ENCODE results near the gene RNF123. TPM values are rescaled to one million over a fixed set of nuclear protein-coding genes. Genes with fewer than 3 reads are reported as not detected.

Gene RNF123
- total RNA-seq, 1 experiment from 2014 or later, result 31.2 TPM

DNA sequence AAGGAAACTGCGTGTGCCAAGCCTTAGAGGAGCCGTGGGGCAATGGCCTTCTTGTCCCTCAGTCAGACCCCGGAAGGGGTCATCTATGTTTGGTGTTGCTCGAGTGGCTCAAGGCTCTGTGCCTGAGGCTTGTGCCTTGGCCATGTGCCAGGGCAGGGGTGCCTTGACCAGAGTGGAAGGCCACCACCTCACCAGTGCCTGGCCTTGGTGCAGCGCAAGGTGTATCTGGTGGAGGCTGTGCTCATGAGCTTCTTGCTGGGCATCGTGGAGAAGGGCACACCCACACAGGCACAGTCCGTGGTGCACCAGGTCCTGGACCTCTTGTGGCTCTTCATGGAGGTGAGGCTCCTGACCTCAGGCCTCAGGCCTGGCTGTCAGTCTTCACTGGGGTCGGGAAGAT lies 10.7 kb downstream of the RNF123 start:
- no peak for DNase-seq
- H3K36me3 ChIP-seq (replicated peaks; ENCODE audit: control insufficient read depth, insufficient read depth, low read length), result peaks cover 7% of the 10 kb centered on the region
- H3K4me3 ChIP-seq (ENCODE audit: insufficient read depth, low read depth, low read length), result no peak overlapping the region
- no peaks in the 10 kb centered on the region for H3K27me3 ChIP-seq (ENCODE audit: control insufficient read depth, insufficient read depth, low read length)

DNA sequence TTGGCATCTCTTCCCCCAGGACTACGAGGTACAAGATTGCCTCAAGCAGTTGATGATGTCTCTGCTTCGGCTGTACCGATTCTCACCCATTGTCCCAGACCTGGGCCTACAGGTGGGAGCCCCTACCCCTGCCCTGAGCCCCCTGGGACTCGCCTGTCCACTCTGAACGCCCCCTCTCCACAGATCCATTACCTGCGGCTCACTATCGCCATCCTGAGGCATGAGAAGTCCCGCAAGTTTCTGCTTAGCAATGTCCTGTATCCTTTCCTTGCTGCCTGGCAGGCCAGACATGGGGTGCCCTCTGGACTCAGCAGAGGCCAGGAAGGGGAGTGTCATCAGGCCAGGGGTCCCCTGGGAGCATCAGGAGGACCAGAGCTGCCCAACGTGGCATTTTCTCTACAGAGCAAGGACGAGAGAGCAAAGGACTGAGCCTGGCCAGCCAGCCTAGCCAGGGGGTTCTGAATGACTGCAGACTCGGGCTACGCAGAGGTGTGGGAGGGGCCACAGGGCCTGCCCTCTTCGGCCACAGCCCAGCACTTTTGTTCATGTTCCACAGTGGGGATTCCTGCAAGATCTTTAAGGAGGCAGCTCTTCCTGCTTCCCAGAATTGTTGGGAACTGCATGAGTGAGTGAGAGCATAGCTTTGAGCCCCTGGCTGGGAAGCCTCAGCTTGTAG lies 11.2 kb downstream of the RNF123 start:
- Histone ChIP-seq H3K27me3 (ENCODE audit: control insufficient read depth, insufficient read depth, low read length) (no peaks in the 10 kb centered on the region), H3K36me3 (replicated peaks; ENCODE audit: control insufficient read depth, insufficient read depth, low read length) (peaks cover 10% of the 10 kb centered on the region), H3K4me3 (ENCODE audit: insufficient read depth, low read depth, low read length) (no peak overlapping the region)
- peak; percentile 83 for DNase-seq

DNA sequence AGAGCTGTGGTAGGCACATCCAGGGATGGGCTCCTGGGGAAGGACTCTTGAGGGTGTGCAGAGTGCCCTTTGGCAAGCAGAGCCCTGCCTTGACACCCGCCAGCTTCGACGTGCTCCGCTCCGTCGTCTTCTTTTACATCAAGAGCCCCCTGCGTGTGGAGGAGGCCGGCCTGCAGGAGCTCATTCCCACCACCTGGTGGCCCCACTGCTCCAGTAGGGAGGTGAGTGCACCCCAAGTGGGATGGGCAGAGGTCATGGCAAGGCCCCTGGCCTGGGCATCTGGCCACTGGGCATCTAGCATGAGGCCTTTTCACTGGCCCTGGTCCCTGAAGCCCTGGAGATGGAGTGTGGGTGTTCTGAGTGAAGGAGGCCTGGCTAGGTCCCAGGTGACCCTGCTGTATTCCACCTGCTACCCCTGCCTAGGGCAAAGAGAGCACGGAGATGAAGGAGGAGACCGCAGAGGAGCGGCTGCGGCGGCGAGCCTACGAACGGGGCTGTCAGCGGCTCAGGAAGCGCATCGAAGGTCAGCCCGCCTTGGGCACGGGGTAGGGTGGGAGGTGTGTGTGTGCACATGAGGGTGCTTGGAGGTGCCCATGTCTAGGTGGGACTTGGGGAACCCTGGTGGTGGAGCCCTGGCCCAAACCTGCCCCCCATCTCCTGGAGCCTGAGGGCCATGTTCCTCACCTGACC lies 12.2 kb downstream of the RNF123 start:
- Histone ChIP-seq H3K27me3 (ENCODE audit: control insufficient read depth, insufficient read depth, low read length) (no peaks in the 10 kb centered on the region), H3K36me3 (replicated peaks; ENCODE audit: control insufficient read depth, insufficient read depth, low read length) (peaks cover 13% of the 10 kb centered on the region), H3K4me3 (ENCODE audit: insufficient read depth, low read depth, low read length) (no peak overlapping the region)
- DNase-seq, result peak; percentile 93

DNA sequence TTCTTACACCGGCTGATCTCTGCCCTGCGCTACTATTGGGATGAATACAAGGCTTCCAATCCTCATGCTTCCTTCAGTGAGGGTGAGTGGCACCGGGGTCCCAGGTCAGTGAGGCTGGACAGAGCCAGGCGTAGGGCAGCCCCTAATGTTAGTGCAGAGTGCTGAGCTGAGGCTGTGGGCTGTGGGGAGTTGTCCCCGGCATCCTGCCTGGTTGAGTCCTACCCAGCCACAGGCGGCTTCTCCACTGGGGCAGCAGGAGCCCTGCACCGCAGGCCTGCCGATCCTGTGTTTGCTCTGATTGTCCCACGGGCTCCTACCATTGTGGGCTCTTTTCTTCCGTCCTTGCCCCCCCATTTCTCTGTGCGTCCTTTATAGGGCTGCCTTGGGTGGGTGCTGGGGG lies 13.3 kb downstream of the RNF123 start:
- H3K36me3 ChIP-seq (replicated peaks; ENCODE audit: control insufficient read depth, insufficient read depth, low read length), result peaks cover 13% of the 10 kb centered on the region
- no peak for DNase-seq
- no peak overlapping the region for H3K4me3 ChIP-seq (ENCODE audit: insufficient read depth, low read depth, low read length)
- no peaks in the 10 kb centered on the region for H3K27me3 ChIP-seq (ENCODE audit: control insufficient read depth, insufficient read depth, low read length)

- H3K36me3 ChIP-seq (replicated peaks; ENCODE audit: control insufficient read depth, insufficient read depth, low read length), result peaks cover 13% of the 10 kb centered on the region
- no peaks in the 10 kb centered on the region for H3K27me3 ChIP-seq (ENCODE audit: control insufficient read depth, insufficient read depth, low read length)
- H3K4me3 ChIP-seq (ENCODE audit: insufficient read depth, low read depth, low read length), result no peak overlapping the region
- DNase-seq, result peak; percentile 97
Measured at GRCh38 chr3:49703443-49703927, 14.1 kb downstream of the RNF123 start.

DNA sequence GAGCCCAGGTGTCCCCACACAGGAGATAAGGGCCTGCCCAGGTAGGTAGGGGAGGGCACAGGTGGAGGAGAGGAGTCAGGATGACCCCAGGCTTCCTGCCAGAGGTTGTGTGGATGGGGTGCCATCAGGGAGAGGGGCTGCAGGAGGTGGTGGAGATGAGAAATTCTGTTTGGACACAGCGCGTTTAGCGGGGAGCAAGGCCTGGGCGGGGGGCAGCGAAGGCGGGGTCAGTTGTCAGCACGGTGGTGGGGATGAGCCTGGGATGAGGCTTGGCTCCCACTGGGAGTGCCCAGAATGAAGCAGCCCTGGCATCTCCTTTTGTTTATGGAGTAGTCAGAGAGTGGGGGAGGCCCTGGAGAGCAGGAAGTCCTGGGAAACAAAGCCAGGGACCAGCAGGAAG lies 14.6 kb downstream of the RNF123 start:
- no peak overlapping the region for H3K4me3 ChIP-seq (ENCODE audit: insufficient read depth, low read depth, low read length)
- H3K36me3 ChIP-seq (replicated peaks; ENCODE audit: control insufficient read depth, insufficient read depth, low read length), result peaks cover 13% of the 10 kb centered on the region
- DNase-seq, result no peak
- H3K27me3 ChIP-seq (ENCODE audit: control insufficient read depth, insufficient read depth, low read length), result no peaks in the 10 kb centered on the region

- Histone ChIP-seq H3K27me3 (ENCODE audit: control insufficient read depth, insufficient read depth, low read length) (no peaks in the 10 kb centered on the region), H3K4me3 (ENCODE audit: insufficient read depth, low read depth, low read length) (no peak overlapping the region), H3K36me3 (replicated peaks; ENCODE audit: control insufficient read depth, insufficient read depth, low read length) (peaks cover 13% of the 10 kb centered on the region)
- no peak for DNase-seq
Measured at GRCh38 chr3:49704629-49705028, 15.3 kb downstream of the RNF123 start.

GRCh38 chr3:49705390-49705960 lies 16.1 kb downstream of the RNF123 start:
- Histone ChIP-seq H3K36me3 (replicated peaks; ENCODE audit: control insufficient read depth, insufficient read depth, low read length) (peaks cover 11% of the 10 kb centered on the region), H3K27me3 (ENCODE audit: control insufficient read depth, insufficient read depth, low read length) (no peaks in the 10 kb centered on the region), H3K4me3 (ENCODE audit: insufficient read depth, low read depth, low read length) (no peak overlapping the region)
- no peak for DNase-seq

DNA sequence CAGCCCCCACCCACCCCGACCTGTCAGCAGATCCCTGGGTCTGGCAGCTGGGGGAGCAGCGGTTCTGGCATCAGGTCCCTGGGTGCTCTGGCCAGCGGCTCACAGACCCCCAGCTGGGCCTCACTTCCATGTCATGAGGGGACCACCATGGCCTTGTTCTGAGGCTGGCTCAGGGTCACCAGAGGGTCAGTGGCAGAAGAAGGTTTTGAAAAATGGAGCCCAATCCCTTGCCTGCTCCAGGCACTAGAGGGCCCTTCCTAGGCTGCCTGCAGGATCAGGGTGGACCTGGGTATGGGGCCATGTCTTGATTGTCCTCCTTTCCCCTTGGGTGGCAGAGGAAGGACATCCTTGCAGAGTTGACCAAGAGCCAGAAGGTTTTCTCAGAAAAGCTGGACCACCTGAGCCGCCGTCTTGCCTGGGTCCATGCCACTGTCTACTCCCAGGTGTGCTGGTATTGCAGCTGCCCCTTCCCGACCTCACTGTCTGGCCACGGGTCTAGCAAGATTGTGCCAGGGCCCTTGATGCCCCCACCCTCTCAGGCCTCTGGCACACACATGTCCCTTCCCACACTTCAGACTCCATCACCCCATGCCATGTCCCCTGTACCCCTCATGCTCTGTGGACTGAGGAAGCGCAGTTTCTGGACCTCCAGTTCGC lies 17.2 kb downstream of the RNF123 start:
- no peaks in the 10 kb centered on the region for H3K27me3 ChIP-seq (ENCODE audit: control insufficient read depth, insufficient read depth, low read length)

GRCh38 chr3:49707113-49707480 lies 17.7 kb downstream of the RNF123 start:
- Histone ChIP-seq H3K27me3 (ENCODE audit: control insufficient read depth, insufficient read depth, low read length) (no peaks in the 10 kb centered on the region), H3K36me3 (replicated peaks; ENCODE audit: control insufficient read depth, insufficient read depth, low read length) (peaks cover 7% of the 10 kb centered on the region), H3K4me3 (ENCODE audit: insufficient read depth, low read depth, low read length) (no peak overlapping the region)
- no peak for DNase-seq

More for the DNA sequence above, 17.2 kb downstream of the RNF123 start:
- H3K36me3 ChIP-seq (replicated peaks; ENCODE audit: control insufficient read depth, insufficient read depth, low read length), result peaks cover 11% of the 10 kb centered on the region
- no peak for DNase-seq
- no peak overlapping the region for H3K4me3 ChIP-seq (ENCODE audit: insufficient read depth, low read depth, low read length)

- H3K4me3 ChIP-seq (ENCODE audit: insufficient read depth, low read depth, low read length), result no peak overlapping the region
- H3K36me3 ChIP-seq (replicated peaks; ENCODE audit: control insufficient read depth, insufficient read depth, low read length), result peaks cover 6% of the 10 kb centered on the region
- DNase-seq, result no peak
- no peaks in the 10 kb centered on the region for H3K27me3 ChIP-seq (ENCODE audit: control insufficient read depth, insufficient read depth, low read length)
Measured at GRCh38 chr3:49709852-49710251, 20.5 kb downstream of the RNF123 start.

GRCh38 chr3:49711489-49711888 lies 22.1 kb downstream of the RNF123 start:
- no peak for DNase-seq
- H3K36me3 ChIP-seq (replicated peaks; ENCODE audit: control insufficient read depth, insufficient read depth, low read length), result no peaks in the 10 kb centered on the region; the same call in 1 of the 2 replicates
- no peaks in the 10 kb centered on the region for H3K27me3 ChIP-seq (ENCODE audit: control insufficient read depth, insufficient read depth, low read length)
- no peak overlapping the region for H3K4me3 ChIP-seq (ENCODE audit: insufficient read depth, low read depth, low read length)

DNA sequence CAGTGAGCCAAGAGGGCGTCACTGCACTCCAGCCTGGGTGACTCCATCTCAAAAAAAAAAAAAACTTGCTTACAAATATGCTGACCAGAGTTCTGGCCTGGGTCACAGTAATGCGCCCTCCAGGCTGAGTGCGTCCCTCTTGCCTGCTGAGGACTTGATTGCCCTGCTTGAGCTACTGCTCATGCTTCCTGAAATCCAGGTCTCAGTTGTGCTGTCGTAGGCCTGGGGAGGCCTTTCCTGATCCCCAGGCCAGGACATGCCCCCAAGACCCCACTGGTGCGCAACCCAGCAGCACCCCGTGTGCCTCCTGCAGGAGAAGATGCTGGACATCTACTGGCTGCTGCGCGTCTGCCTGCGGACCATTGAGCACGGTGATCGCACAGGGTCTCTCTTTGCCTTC lies 22.8 kb downstream of the RNF123 start:
- Histone ChIP-seq H3K4me3 (ENCODE audit: insufficient read depth, low read depth, low read length) (no peak overlapping the region), H3K36me3 (replicated peaks; ENCODE audit: control insufficient read depth, insufficient read depth, low read length) (no peaks in the 10 kb centered on the region; the same call in 1 of the 2 replicates), H3K27me3 (ENCODE audit: control insufficient read depth, insufficient read depth, low read length) (no peaks in the 10 kb centered on the region)
- no peak for DNase-seq

DNA sequence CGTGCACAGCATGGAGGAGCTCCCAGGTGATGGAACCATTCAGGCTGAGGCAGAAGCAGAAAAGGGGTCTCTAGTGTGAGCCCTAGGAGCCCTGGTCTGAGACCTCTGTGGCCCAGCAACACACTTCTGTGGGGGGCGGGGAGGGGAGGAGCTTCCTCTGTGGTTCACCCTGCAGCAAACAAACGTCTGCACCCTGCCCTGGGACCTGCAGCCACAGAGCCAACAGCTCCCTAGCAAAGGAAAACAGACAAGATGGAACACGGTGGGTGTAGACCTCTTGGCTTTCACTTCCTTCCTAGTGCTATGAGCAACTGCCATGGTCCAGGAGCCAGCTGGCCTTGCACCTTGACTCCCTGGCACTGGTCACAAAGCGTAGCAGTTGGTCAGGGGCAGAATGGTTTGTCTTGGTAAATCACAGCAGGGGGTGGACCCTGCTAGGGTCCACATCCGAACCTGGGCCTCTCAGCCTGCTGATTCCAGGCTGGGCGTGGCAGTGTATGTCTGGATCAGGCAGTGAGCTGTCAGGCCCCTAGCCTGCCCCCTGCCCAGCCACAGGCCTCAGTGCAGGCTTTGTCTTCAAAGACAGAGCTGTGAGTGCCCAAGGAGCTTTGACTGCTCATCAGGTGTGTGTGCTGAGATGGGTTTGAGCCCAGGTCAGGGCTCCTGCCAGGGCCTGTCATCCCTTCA lies 23.4 kb downstream of the RNF123 start:
- no peaks in the 10 kb centered on the region for H3K27me3 ChIP-seq (ENCODE audit: control insufficient read depth, insufficient read depth, low read length)
- no peak overlapping the region for H3K4me3 ChIP-seq (ENCODE audit: insufficient read depth, low read depth, low read length)
- DNase-seq, result peak; percentile 60
- no peaks in the 10 kb centered on the region; the same call in 1 of the 2 replicates for H3K36me3 ChIP-seq (replicated peaks; ENCODE audit: control insufficient read depth, insufficient read depth, low read length)

All from H7 (cell line).